ENCODE measurements around the gene PRMT9. TPM values are rescaled to one million over a fixed set of nuclear protein-coding genes. Genes with fewer than 3 reads are reported as not detected.
A peak's percentile ranks its signal among the peaks of the same experiment; 100 is the strongest.

PRMT9 gene
- total RNA-seq, 1 donor = 11.2 TPM

GRCh38 chr4:147638365-147638764, 45.6 kb downstream of the PRMT9 start:
- H3K4me3 ChIP-seq (ENCODE audit: low read depth, low read length) = no peak overlapping the region
- DNase-seq (ENCODE audit: low read depth) = no peak
- no peak for TF ChIP-seq CTCF (IDR thresholded peaks at IDR 0.05; ENCODE audit: insufficient read depth, low read depth, low read length)

- DNase-seq (ENCODE audit: low read depth) = no peak
- TF ChIP-seq CTCF (IDR thresholded peaks at IDR 0.05; ENCODE audit: insufficient read depth, low read depth, low read length) = no peak
- no peak overlapping the region for H3K4me3 ChIP-seq (ENCODE audit: low read depth, low read length)
These were observed 48.6 kb downstream of the PRMT9 start for GRCh38 chr4:147635348-147635747.

GRCh38 chr4:147633643-147634042, 50.3 kb downstream of the PRMT9 start:
- DNase-seq (ENCODE audit: low read depth) = no peak
- no peak for TF ChIP-seq CTCF (IDR thresholded peaks at IDR 0.05; ENCODE audit: insufficient read depth, low read depth, low read length)
- H3K4me3 ChIP-seq (ENCODE audit: low read depth, low read length) = no peak overlapping the region

- peak; percentile 51 for DNase-seq (ENCODE audit: low read depth)
- TF ChIP-seq CTCF (IDR thresholded peaks at IDR 0.05; ENCODE audit: insufficient read depth, low read depth, low read length) = no peak
- no peak overlapping the region for H3K4me3 ChIP-seq (ENCODE audit: low read depth, low read length)
These were observed 50.9 kb downstream of the PRMT9 start for GRCh38 chr4:147633113-147633512.

- H3K4me3 ChIP-seq (ENCODE audit: low read depth, low read length) = no peak overlapping the region
- TF ChIP-seq CTCF (IDR thresholded peaks at IDR 0.05; ENCODE audit: insufficient read depth, low read depth, low read length) = no peak
- DNase-seq (ENCODE audit: low read depth) = no peak
These were observed 53.9 kb downstream of the PRMT9 start for GRCh38 chr4:147629783-147630730.

- TF ChIP-seq CTCF (IDR thresholded peaks at IDR 0.05; ENCODE audit: insufficient read depth, low read depth, low read length) = no peak
- H3K4me3 ChIP-seq (ENCODE audit: low read depth, low read length) = no peak overlapping the region
- no peak for DNase-seq (ENCODE audit: low read depth)
These were observed 55.5 kb downstream of the PRMT9 start for GRCh38 chr4:147628415-147628814.
